HepG2 (cell line): Measurements from ENCODE around the gene FGGY. TPM values are rescaled to one million over a fixed set of nuclear protein-coding genes. Genes with fewer than 3 reads are reported as not detected.
"Not testable (repeated sequence)": the region's sequence is repeated elsewhere in the genome, so short reads cannot be mapped to it uniquely, and the experiment has no call there.

Experiments
- ATAC-seq: fragments of 200-7000 bp; cut with Tn5 transposase; 3 replicates; pipeline ENCODE4 v1.9.1; 2020; ENCODE audit warnings: mild to moderate bottlenecking, moderate library complexity
- BruUV-seq: library from RNA; stranded (reverse); fragments of 400-500 nt; replicated peaks from 2 replicates; lab custom pipeline; 2021; lab: Mats Ljungman, UMichigan
- CTCF ChIA-PET: fragments of 300-600 bp; formaldehyde crosslinking; extraction: SDS; loops from one replicate; lab custom pipeline; 2021; ENCODE audit warnings: low total read pairs, inconsistent platforms, low intra/inter-chr PET ratio; lab: Yijun Ruan, JAX
- POLR2A ChIA-PET: fragments of 350-600 bp; sonication (Branson Sonifier 250); formaldehyde crosslinking; loops from one replicate; lab custom pipeline; 2020; ENCODE audit warnings: antibody characterized with exemption, inconsistent platforms; lab: Yijun Ruan, JAX
- DNase-seq: peaks from one replicate; pipeline ENCODE4 v3.0.0-alpha.2; 2015; ENCODE audit warnings: low spot score
- FAIRE-seq: peaks from 3 replicates; lab custom pipeline; 2011; peaks lifted over from hg19 to GRCh38; lab: Jason Lieb, UNC
- H2AFZ ChIP-seq: one replicate; pipeline ENCODE4 v1.6.1; 2011; ENCODE audit warnings: low read length, inconsistent platforms
- H3K27ac ChIP-seq: fragments of 300-600 bp; 3 replicates; pipeline ENCODE4 v1.8.0; 2011; ENCODE audit warnings: mixed run types, mild to moderate bottlenecking, mixed read lengths, low read length, inconsistent platforms; ENCODE audit not compliant: insufficient read depth; ENCODE audit errors: extremely low read length
- H3K27me3 ChIP-seq, 2 experiments: fragments of 200-600 bp in 1 of 2; 2 replicates in 1 of 2; 3 replicates in 1 of 2; pipeline versions ENCODE4 v1.6.0 to v1.8.0; 2011; ENCODE audit warnings: low read length in 2 of 2, mild to moderate bottlenecking in 2 of 2, moderate library complexity in 2 of 2, inconsistent platforms in 1 of 2; ENCODE audit not compliant: insufficient read depth in 2 of 2, control insufficient read depth in 1 of 2
- H3K36me3 ChIP-seq, 2 experiments: fragments of 200-600 bp in 1 of 2; replicated peaks in 1 of 2; 2 replicates in 1 of 2; 3 replicates in 1 of 2; pipeline versions ENCODE4 v1.5.1 to v1.8.0; 2011; ENCODE audit warnings: low read length in 2 of 2, inconsistent platforms in 1 of 2; ENCODE audit not compliant: insufficient read depth in 2 of 2, control insufficient read depth in 1 of 2
- H3K4me1 ChIP-seq: 2 replicates; pipeline ENCODE4 v1.5.1; 2012; ENCODE audit warnings: low read length, inconsistent platforms; ENCODE audit not compliant: insufficient read depth
- H3K4me2 ChIP-seq: 2 replicates; pipeline ENCODE4 v1.6.0; 2011; ENCODE audit warnings: low read depth, low read length, inconsistent platforms
- H3K4me3 ChIP-seq, 3 experiments: fragments of 200-600 bp in 1 of 3; sonication (generic), shearing (Covaris generic) in 1 of 3; replicated peaks in 1 of 3; 2 replicates each; pipeline ENCODE4 v1.5.1; 2011 to 2016; ENCODE audit warnings: low read length in 3 of 3, inconsistent platforms in 2 of 3, low read depth in 2 of 3, mild to moderate bottlenecking in 2 of 3, control low read depth in 1 of 3, mixed read lengths in 1 of 3; ENCODE audit not compliant: insufficient read depth in 1 of 3
- H3K79me2 ChIP-seq: one replicate; pipeline ENCODE4 v1.6.1; 2011; ENCODE audit warnings: low read length, inconsistent platforms; ENCODE audit not compliant: insufficient read depth
- H3K9ac ChIP-seq: 2 replicates; pipeline ENCODE4 v1.6.0; 2011; ENCODE audit warnings: mild to moderate bottlenecking, low read depth, low read length, inconsistent platforms; ENCODE audit not compliant: insufficient read depth
- H3K9me3 ChIP-seq: 2 replicates; pipeline ENCODE4 v1.5.1; 2012; ENCODE audit warnings: mild to moderate bottlenecking, low read length
- H4K20me1 ChIP-seq: 2 replicates; pipeline ENCODE4 v1.6.0; 2011; ENCODE audit warnings: inconsistent platforms, mild to moderate bottlenecking, low read length, moderate library complexity; ENCODE audit not compliant: insufficient read depth
- FOXA3 ChIP-seq: IDR thresholded peaks from 2 replicates; pipeline ENCODE4 v1.6.1; 2016; ENCODE audit warnings: missing genetic modification reagents, missing compliant biosample characterization
- MBD4 ChIP-seq: IDR thresholded peaks from 2 replicates; pipeline ENCODE4 v1.6.1; 2012; ENCODE audit warnings: low read length, inconsistent platforms, borderline replicate concordance
- MEIS1 ChIP-seq: sonication (generic); formaldehyde crosslinking; IDR thresholded peaks from 2 replicates; pipeline ENCODE4 v1.9.0; 2021; ENCODE audit warnings: mild to moderate bottlenecking, missing genetic modification reagents, moderate library complexity, borderline replicate concordance
- ZFP82 ChIP-seq: sonication (generic); formaldehyde crosslinking; IDR thresholded peaks from 2 replicates; pipeline ENCODE4 v1.5.1; 2020; ENCODE audit warnings: mild to moderate bottlenecking, missing genetic modification reagents, borderline replicate concordance
- ZNF17 ChIP-seq: sonication (generic); formaldehyde crosslinking; IDR thresholded peaks from 2 replicates; pipeline ENCODE4 v1.5.0; 2020; ENCODE audit warnings: mild to moderate bottlenecking, missing genetic modification reagents
- ZNF510 ChIP-seq: sonication (generic); formaldehyde crosslinking; IDR thresholded peaks from 2 replicates; pipeline ENCODE4 v1.4.0; 2020; ENCODE audit warnings: low read depth, mild to moderate bottlenecking, missing genetic modification reagents
- ZNF747 ChIP-seq: sonication (generic); formaldehyde crosslinking; IDR thresholded peaks from 2 replicates; pipeline ENCODE4 v1.8.1; 2023; ENCODE audit warnings: missing genetic modification reagents, mild to moderate bottlenecking, borderline replicate concordance
- WGBS: methylation state at CpG from one replicate; pipeline ENCODE4 v1.1.6; 2017; ENCODE audit warnings: low lambda C conversion rate; 5-methylcytosine and 5-hydroxymethylcytosine counted together
- in situ Hi-C: cut with HindIII; loops from 2 replicates; pipeline ENCODE4 v1.10.0; 2017; ENCODE audit warnings: low pct_unique_long_range_greater_than_20kb; ENCODE audit not compliant: extremely low pct_ligation_motif_present
- intact Hi-C: fragments of 100-400 bp; cut with micrococcal nuclease; formaldehyde crosslinking; loops from one replicate; pipeline ENCODE4 v1.10.0; 2022; ENCODE audit not compliant: unreplicated experiment
- polyA plus RNA-seq, 8 experiments: library from polyadenylated mRNA; depleted of rRNA in 3 of 8; stranded (reverse) in 7 of 8; unstranded in 1 of 8; fragments of >200 nt; fragmentation: Illumina TruSeq in 4 of 8; extraction: Trizol in 4 of 8; gene quantifications; 2 replicates each; pipeline versions ENCODE4 v1.2.1 to v1.2.3, GENCODE V29; 2011 to 2016; ENCODE audit warnings: low read depth in 4 of 8, missing spikeins in 1 of 8, mixed read lengths in 1 of 8; ENCODE audit not compliant: insufficient read depth in 1 of 8
- total RNA-seq, 5 experiments: library from RNA; depleted of rRNA; stranded (reverse); fragments of >200 nt; fragmentation: Illumina TruSeq; extraction: Trizol; gene quantifications; 2 replicates each; pipeline ENCODE4 v1.2.3, GENCODE V29; 2016; ENCODE audit warnings: low read depth in 1 of 5
- TF ChIP-seq, protein P1 (sequence below): sonication (generic); formaldehyde crosslinking; IDR thresholded peaks from 2 replicates; pipeline ENCODE4 v1.5.1; 2020; ENCODE audit warnings: missing genetic modification reagents, mild to moderate bottlenecking, borderline replicate concordance
- TF ChIP-seq, protein P2 (sequence below): IDR thresholded peaks from 2 replicates; pipeline ENCODE4 v1.6.1; 2012; ENCODE audit warnings: inconsistent platforms
- TF ChIP-seq, protein P3 (sequence below): sonication (generic); formaldehyde crosslinking; IDR thresholded peaks from 2 replicates; pipeline ENCODE4 v1.5.0; 2020; ENCODE audit warnings: mild to moderate bottlenecking, missing genetic modification reagents

The FGGY gene
- total and polyA plus RNA-seq, 2 of the 13 experiments (the other 11 are each of a cell fraction or from before 2014, with no cell fraction given) = 15.7 to 27.5 TPM

DNA sequence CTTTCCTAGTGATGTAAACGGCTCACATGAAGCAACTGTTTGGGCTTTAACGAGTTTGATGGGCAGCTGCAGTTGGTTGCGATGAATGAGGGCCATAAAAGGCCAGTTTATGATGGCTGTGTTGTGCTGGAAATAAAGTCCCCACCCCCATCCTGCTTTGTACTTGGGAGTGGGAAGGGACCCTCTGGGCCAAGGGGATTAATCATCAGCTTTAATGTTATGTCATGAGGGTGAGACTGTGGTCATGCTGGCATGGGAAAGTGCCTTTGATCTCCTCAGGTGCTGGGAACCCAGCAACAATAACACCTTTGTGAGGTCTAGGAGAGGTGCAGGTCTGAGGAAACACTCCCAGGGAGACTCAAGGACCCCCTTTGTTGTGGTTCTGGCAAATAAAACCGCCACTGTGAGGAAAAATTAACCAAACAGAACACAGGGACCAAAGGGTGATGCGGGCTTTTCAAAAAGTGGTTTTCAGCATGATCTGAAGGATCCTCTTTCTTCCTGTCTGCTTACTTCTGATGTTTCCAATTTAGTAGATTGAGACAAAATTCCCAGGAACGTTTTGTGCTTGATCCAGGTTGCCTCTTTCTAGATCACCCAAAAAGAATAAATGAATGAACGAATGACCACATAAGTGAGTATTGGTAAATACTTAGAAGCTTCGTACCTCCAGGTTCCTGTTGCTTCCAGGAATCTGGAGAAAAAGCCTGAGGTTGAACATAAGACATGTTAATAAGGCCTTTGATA, 260.1 kb downstream of the FGGY start (continued):
- TF ChIP-seq, protein P1, sequence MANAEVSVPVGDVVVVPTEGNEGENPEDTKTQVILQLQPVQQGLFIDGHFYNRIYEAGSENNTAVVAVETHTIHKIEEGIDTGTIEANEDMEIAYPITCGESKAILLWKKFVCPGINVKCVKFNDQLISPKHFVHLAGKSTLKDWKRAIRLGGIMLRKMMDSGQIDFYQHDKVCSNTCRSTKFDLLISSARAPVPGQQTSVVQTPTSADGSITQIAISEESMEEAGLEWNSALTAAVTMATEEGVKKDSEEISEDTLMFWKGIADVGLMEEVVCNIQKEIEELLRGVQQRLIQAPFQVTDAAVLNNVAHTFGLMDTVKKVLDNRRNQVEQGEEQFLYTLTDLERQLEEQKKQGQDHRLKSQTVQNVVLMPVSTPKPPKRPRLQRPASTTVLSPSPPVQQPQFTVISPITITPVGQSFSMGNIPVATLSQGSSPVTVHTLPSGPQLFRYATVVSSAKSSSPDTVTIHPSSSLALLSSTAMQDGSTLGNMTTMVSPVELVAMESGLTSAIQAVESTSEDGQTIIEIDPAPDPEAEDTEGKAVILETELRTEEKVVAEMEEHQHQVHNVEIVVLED (CRISPR knock-in tag) = peak; percentile 40; the same call in 1 of the 2 replicates
- TF ChIP-seq MEIS1 (CRISPR knock-in tag) (peak; percentile 65; the same call in 1 of the 2 replicates), FOXA3 (CRISPR knock-in tag) (peak; percentile 86), ZFP82 (no peak)
- TF ChIP-seq, protein P2, sequence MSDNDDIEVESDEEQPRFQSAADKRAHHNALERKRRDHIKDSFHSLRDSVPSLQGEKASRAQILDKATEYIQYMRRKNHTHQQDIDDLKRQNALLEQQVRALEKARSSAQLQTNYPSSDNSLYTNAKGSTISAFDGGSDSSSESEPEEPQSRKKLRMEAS = peak; percentile 89

DNA sequence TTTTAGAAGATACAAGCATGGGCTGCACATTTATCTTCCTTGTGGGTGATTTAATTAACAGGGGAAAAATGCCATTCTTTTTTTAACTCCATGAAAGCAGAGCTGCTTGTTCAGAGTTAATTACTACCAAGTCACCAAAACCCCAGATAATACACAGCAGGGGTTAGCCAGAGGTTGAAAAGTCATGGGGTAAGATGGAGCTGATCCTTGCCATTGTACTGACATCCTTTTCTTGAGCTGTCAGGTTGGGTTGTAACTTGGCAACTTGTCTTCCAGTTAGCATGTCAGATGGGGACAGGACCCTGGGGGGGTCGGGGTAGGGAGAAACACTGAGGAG, 260.6 kb downstream of the FGGY start:
- H2AFZ ChIP-seq = no peak overlapping the region
- no peaks in the 10 kb centered on the region; a peak in 1 of 5 replicates for H3K36me3 ChIP-seq
- TF ChIP-seq ZNF17 (CRISPR knock-in tag) (0 out of 2 replicates have a peak, but pooled peaks have one; percentile 46), MBD4 (no peak), ZNF510 (CRISPR knock-in tag) (0 out of 2 replicates have a peak, but pooled peaks have one; percentile 41), ZNF747 (no peak)
- TF ChIP-seq, protein P3, sequence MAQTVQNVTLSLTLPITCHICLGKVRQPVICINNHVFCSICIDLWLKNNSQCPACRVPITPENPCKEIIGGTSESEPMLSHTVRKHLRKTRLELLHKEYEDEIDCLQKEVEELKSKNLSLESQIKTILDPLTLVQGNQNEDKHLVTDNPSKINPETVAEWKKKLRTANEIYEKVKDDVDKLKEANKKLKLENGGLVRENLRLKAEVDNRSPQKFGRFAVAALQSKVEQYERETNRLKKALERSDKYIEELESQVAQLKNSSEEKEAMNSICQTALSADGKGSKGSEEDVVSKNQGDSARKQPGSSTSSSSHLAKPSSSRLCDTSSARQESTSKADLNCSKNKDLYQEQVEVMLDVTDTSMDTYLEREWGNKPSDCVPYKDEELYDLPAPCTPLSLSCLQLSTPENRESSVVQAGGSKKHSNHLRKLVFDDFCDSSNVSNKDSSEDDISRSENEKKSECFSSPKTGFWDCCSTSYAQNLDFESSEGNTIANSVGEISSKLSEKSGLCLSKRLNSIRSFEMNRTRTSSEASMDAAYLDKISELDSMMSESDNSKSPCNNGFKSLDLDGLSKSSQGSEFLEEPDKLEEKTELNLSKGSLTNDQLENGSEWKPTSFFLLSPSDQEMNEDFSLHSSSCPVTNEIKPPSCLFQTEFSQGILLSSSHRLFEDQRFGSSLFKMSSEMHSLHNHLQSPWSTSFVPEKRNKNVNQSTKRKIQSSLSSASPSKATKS (CRISPR knock-in tag) = 0 out of 2 replicates have a peak, but pooled peaks have one; percentile 21
- no peaks in the 10 kb centered on the region for H4K20me1 ChIP-seq
- no peak overlapping the region; a peak in 1 of 6 replicates for H3K4me3 ChIP-seq
- peaks cover 10% of the 10 kb centered on the region; the same call in 1 of the 2 replicates for H3K9me3 ChIP-seq
- H3K79me2 ChIP-seq = no peaks in the 10 kb centered on the region
- BruUV-seq = TSS peak; percentile 81
- ChIA-PET CTCF (no interaction called here), POLR2A (interaction anchor here (1.3 to 2.3 kb wide), 4 partner anchors 14 to 774 kb away, joined by 4 to 14 read pairs (median 8); partner anchors contain the start of gene JUN)
- H3K9ac ChIP-seq = peak overlapping the region; percentile 14
- ATAC-seq (no peak), DNase-seq (no peak), FAIRE-seq (no peak)
- no peak overlapping the region for H3K4me2 ChIP-seq
- 69% methylated on average over 1 of the region's 1 CpG for WGBS
- intact Hi-C loops (loop anchor here (1.0 to 10.0 kb wide), 4 partner anchors 45 to 773 kb away; partner anchors contain the start of gene JUN), in situ Hi-C loops (loop anchor here (10.0 kb wide), 2 partner anchors 117 to 263 kb away; partner anchors contain the start of gene FGGY)
- H3K4me1 ChIP-seq = peaks cover 73% of the 10 kb centered on the region
- H3K27me3 ChIP-seq = no peaks in the 10 kb centered on the region
- H3K27ac ChIP-seq = peak overlapping the region; percentile 74

DNA sequence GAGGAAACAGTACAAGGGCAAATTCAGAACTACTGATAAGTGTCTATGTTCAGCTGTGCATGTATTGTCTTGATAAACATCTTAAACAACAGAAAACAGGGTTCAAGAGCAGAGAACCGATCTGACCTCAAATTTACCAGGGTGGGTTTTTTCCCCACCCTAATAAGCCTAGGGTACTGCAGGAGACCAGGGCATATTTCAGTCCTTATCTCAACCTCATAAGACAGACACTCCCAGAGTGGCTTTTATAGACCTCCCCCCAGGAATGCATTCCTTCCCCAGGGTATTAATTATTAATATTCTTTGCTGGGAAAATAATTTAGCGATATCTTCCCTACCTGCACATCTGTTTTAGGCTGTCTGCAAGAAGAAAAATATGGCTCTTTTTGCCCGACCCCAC, 261.7 kb downstream of the FGGY start:
- FAIRE-seq, H3K36me3 ChIP-seq, BruUV-seq, CTCF ChIA-PET, H4K20me1 ChIP-seq, H3K9ac ChIP-seq, POLR2A ChIA-PET, DNase-seq, H2AFZ ChIP-seq, ATAC-seq, H3K27me3 ChIP-seq, H3K4me3 ChIP-seq, H3K4me2 ChIP-seq, H3K79me2 ChIP-seq: not testable (repeated sequence)
- Histone ChIP-seq H3K27ac (peak overlapping the region; percentile 13), H3K9me3 (peaks cover 10% of the 10 kb centered on the region; the same call in 1 of the 2 replicates), H3K4me1 (peaks cover 71% of the 10 kb centered on the region)
- 94% methylated on average over 3 of the region's 3 CpGs for WGBS
- in situ Hi-C loops (loop anchor here (10.0 kb wide), 2 partner anchors 116 to 264 kb away; partner anchors contain the start of gene FGGY), intact Hi-C loops (loop anchor here (5.0 to 10.0 kb wide), 2 partner anchors 46 to 774 kb away; partner anchors contain the start of gene JUN)
